ENCODE results near the gene NISCH. TPM values are rescaled to one million over a fixed set of nuclear protein-coding genes. Genes with fewer than 3 reads are reported as not detected.

NISCH gene
- total RNA-seq, 6 experiments from 2014 or later: 19.7 to 51.9 (median 30.6) TPM

DNA sequence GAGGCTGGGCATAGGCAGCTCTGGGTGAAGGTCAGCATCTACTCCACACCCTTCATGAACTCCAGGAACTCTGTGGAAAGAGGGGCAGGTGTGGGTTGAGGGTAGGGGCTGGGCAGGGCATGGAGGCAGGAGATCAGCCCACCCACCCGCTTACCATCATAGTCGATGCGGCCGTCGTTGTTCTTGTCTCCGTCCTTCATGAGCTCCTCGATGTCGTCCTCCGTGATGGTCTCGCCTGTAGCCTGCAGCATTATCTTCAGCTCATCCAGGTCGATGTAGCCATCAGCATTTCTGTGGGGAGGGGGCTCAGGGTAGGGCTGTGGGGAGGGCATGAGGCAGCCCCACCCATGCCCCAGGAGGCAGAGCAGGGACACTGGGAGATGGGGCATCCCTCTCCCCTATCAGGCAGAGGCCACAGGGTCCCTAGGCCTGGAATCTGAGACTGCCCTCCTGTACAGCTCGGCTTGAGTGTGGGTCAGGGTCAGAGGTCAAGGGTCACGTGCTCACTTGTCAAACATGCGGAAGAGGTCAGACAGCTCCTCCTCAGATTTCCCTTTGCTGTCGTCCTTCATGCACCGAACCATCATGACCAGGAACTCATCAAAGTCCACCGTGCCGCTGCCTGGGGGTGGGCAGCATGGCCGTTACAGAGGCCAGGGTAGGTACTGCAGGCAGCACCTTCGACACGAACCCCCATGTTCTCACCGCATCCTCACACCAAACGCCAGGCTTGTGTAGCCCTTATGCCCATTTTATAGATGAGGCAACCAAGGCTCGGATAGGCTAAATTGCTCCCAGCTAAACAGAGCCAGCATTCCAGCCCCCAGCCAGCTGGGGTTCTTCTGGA lies 3.9 kb upstream of the NISCH start:
- intact Hi-C loops (cut with DNase I): no loop called here
- WGBS (ENCODE audit: insufficient coverage, low coverage, low lambda C conversion rate, missing lambda C conversion rate): 84% methylated on average over 11 of the region's 24 CpGs
- ATAC-seq (no peak), DNase-seq (no peak)
- Histone ChIP-seq H3K4me1 (peaks cover 0 to 8% (median 3%) of the 10 kb centered on the region in 4 donors), H3K27ac (no peak overlapping the region), H3K27me3 (no peaks in the 10 kb centered on the region), H3K4me3 (no peak overlapping the region), H3K36me3 (no peaks in the 10 kb centered on the region), H3K9me3 (no peaks in the 10 kb centered on the region)
- no peak for TF ChIP-seq POLR2A (IDR thresholded peaks at IDR 0.05)
- TF ChIP-seq, protein P1, sequence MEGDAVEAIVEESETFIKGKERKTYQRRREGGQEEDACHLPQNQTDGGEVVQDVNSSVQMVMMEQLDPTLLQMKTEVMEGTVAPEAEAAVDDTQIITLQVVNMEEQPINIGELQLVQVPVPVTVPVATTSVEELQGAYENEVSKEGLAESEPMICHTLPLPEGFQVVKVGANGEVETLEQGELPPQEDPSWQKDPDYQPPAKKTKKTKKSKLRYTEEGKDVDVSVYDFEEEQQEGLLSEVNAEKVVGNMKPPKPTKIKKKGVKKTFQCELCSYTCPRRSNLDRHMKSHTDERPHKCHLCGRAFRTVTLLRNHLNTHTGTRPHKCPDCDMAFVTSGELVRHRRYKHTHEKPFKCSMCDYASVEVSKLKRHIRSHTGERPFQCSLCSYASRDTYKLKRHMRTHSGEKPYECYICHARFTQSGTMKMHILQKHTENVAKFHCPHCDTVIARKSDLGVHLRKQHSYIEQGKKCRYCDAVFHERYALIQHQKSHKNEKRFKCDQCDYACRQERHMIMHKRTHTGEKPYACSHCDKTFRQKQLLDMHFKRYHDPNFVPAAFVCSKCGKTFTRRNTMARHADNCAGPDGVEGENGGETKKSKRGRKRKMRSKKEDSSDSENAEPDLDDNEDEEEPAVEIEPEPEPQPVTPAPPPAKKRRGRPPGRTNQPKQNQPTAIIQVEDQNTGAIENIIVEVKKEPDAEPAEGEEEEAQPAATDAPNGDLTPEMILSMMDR (IDR thresholded peaks at IDR 0.05): no peak

DNA sequence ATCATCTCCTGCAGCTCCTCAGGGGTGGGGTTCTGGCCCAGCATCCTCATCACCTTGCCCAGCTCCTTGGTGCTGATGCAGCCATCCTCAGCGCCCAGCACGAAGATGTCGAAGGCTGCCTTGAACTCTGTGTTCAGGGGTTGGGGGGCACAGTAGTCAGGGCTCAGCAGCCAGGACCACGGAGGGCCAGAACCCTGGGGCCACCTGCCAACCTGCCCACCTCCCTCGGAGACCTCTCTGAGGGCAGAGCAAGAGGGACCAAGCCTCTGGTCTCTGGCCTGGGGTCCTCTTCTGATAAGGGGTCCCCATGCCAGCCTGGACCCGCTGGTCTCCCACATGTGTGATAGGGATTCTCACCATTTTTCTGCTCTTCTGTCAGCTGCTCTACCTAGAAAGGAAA lies 3.3 kb upstream of the NISCH start:
- H3K27me3 ChIP-seq: no peaks in the 10 kb centered on the region
- no CpG with 5 or more reads among the region's 6 CpGs for WGBS (ENCODE audit: insufficient coverage, low coverage, low lambda C conversion rate, missing lambda C conversion rate)
- no peak for ATAC-seq
- H3K27ac ChIP-seq: no peak overlapping the region
- no peak for DNase-seq
- intact Hi-C loops (cut with DNase I): no loop called here
- peaks cover 0 to 15% (median 3%) of the 10 kb centered on the region in 4 donors for H3K4me1 ChIP-seq
- no peak overlapping the region for H3K4me3 ChIP-seq
- TF ChIP-seq, protein P1 (IDR thresholded peaks at IDR 0.05): no peak
- TF ChIP-seq POLR2A (IDR thresholded peaks at IDR 0.05): no peak
- no peaks in the 10 kb centered on the region for H3K9me3 ChIP-seq
- no peaks in the 10 kb centered on the region for H3K36me3 ChIP-seq

DNA sequence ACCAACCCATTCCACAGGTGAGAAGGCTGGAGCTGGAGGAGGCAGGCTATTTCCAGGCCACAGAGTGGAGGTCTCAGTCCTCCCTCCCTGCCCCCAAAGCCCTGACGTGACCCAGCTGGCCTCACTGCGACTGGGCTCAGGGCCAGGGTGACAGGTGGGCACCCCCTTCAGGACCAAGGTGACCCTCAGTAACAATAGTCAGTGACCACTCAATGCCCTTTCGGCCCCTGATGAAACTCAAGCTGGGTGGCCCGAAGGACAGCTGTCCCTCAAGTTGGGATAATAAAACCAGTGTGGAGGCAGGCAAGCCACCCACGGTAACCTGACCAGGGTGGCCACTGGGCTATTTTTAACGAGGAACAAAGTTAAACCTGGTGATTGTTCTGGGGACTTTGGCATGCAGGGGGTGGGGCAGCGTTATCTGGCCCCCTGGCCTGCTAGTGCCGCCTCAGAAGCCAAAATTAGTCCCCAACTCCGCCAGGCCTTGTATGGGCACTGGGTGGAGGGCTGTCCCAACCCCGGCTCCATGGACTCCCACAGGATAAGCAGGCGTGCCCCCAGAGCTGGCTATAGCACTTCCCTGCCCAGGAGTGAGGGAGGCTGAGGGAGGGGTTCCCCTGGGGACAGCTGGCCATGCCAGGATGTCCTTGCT lies 2.7 kb upstream of the NISCH start:
- H3K27me3 ChIP-seq: no peaks in the 10 kb centered on the region
- WGBS (ENCODE audit: insufficient coverage, low coverage, low lambda C conversion rate, missing lambda C conversion rate): 71% methylated on average over 3 of the region's 11 CpGs
- peaks cover 0 to 15% (median 3%) of the 10 kb centered on the region in 4 donors for H3K4me1 ChIP-seq
- no peak overlapping the region for H3K27ac ChIP-seq
- DNase-seq (no peak), ATAC-seq (no peak)
- H3K9me3 ChIP-seq: no peaks in the 10 kb centered on the region
- TF ChIP-seq, protein P1 (IDR thresholded peaks at IDR 0.05): no peak
- no peak for TF ChIP-seq POLR2A (IDR thresholded peaks at IDR 0.05)
- peaks cover 0 to 4% (median 0%) of the 10 kb centered on the region in 4 donors for H3K36me3 ChIP-seq
- intact Hi-C loops (cut with DNase I): no loop called here
- H3K4me3 ChIP-seq: no peak overlapping the region

DNA sequence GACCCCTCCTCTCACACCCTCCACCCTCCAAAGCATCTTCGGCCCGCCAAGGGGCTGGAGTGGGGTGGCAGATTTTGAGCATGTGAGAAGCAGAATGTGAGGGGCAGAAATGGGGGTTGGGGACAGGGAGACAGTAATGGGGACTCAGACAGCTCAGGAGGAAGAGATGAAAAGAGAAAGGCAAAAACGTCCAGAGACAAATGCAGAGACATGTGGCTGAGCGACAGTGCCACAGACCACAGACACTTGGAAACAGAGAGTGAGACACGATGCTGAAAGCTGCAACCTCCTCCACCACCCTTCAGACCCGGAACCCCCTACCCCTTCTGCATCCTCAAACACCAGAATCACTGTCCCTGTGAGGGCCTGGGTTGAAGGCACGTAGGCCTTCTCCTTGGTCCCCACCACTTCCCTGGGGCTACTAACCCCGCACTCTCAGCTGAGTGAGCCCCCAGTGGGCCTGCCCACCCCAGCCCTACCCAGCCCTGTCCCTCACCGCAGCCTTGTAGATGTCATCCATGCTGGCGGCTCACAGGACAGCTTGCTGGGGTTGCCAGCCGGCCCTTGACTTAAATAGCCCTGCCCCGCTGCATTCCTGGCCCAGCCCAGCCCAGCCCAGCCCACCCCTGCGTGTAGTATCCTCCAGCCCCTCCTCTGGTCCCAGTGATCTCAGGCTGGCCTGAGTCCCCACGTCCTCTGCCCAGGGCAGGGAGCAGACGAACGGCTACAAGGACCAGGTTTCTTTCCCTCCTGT lies 1.7 kb upstream of the NISCH start, which contains the start of gene TNNC1:
TNNC1 (minus strand) TSS at position 546 of the 754 bp plus-strand sequence; CDS start at position 520, 26 bp downstream.
- no peaks in the 10 kb centered on the region for H3K27me3 ChIP-seq
- TF ChIP-seq, protein P1 (IDR thresholded peaks at IDR 0.05): no peak
- no peak for TF ChIP-seq POLR2A (IDR thresholded peaks at IDR 0.05)
- H3K27ac ChIP-seq: peak within 1 kb of the TSS; percentile 73 to 92 (median 86)
- no peak for ATAC-seq
- peak within 1 kb of the TSS; percentile 43 to 77 (median 66) for H3K4me3 ChIP-seq
- no peaks in the 10 kb centered on the region for H3K9me3 ChIP-seq
- H3K4me1 ChIP-seq: peaks cover 0 to 15% (median 3%) of the 10 kb centered on the region in 4 donors
- peaks cover 0 to 13% (median 4%) of the 10 kb centered on the region in 4 donors for H3K36me3 ChIP-seq
- intact Hi-C loops (cut with DNase I): no loop called here
- WGBS (ENCODE audit: insufficient coverage, low coverage, low lambda C conversion rate, missing lambda C conversion rate): 52% methylated on average over 7 of the region's 16 CpGs
- no peak for DNase-seq

Measured in right lobe of liver (tissue), 6 donors.